ENCODE measurements around the gene ARVCF.

ARVCF gene

GRCh38 chr22:19971276-19972124, 45.1 kb downstream of the ARVCF start:
- no peak for DNase-seq

GRCh38 chr22:19970479-19971275, 45.9 kb downstream of the ARVCF start:
- peak; percentile 78 for DNase-seq

GRCh38 chr22:19970031-19970478, 46.6 kb downstream of the ARVCF start:
- DNase-seq = no peak

GRCh38 chr22:19969141-19969928, 47.3 kb downstream of the ARVCF start:
- no peak for DNase-seq

- DNase-seq = no peak
Observed at GRCh38 chr22:19968450-19968891, 48.2 kb downstream of the ARVCF start.

- no peak for DNase-seq
Observed at GRCh38 chr22:19967850-19968449, 48.7 kb downstream of the ARVCF start.

GRCh38 chr22:19966908-19967750, 49.5 kb downstream of the ARVCF start:
- no peak for DNase-seq

- no peak for DNase-seq
Observed at GRCh38 chr22:19965771-19966709, 50.6 kb downstream of the ARVCF start.

GRCh38 chr22:19964701-19965386, 51.8 kb downstream of the ARVCF start:
- no peak for DNase-seq

- DNase-seq = no peak
Observed at GRCh38 chr22:19963863-19964642, 52.6 kb downstream of the ARVCF start.

GRCh38 chr22:19962909-19963806, 53.5 kb downstream of the ARVCF start:
- DNase-seq = no peak

- peak; percentile 59 for DNase-seq
Observed at GRCh38 chr22:19962246-19962908, 54.2 kb downstream of the ARVCF start.

GRCh38 chr22:19961868-19962245, 54.8 kb downstream of the ARVCF start:
- DNase-seq = no peak

GRCh38 chr22:19961201-19961580, 55.4 kb downstream of the ARVCF start:
- DNase-seq = no peak

GRCh38 chr22:19960491-19961200, 56.0 kb downstream of the ARVCF start:
- DNase-seq = no peak

- DNase-seq = no peak
Observed at GRCh38 chr22:19959587-19960490, 56.8 kb downstream of the ARVCF start.

Measured in CD4-positive, alpha-beta T cell treated with Interleukin-21 for 1 hour (primary cell).